ENCODE results near the gene CD22.
"Not testable (repeated sequence)": the region's sequence is repeated elsewhere in the genome, so short reads cannot be mapped to it uniquely, and the experiment has no call there.

CD22 gene

GRCh38 chr19:35328851-35329285, at the start of gene CD22:
Gene CD22, plus strand, starts transcription at chr19:35329187. Its CDS starts 2,854 bp downstream, at chr19:35332041.
- no peak for DNase-seq (ENCODE audit: low spot score)

GRCh38 chr19:35279374-35279773, 49.6 kb upstream of the CD22 start:
- DNase-seq (ENCODE audit: low spot score) = no peak

GRCh38 chr19:35279985-35280821, 48.8 kb upstream of the CD22 start:
- DNase-seq (ENCODE audit: low spot score) = no peak

GRCh38 chr19:35281303-35281702, 47.7 kb upstream of the CD22 start:
- DNase-seq (ENCODE audit: low spot score) = no peak

- DNase-seq (ENCODE audit: low spot score) = no peak
Measured at GRCh38 chr19:35284153-35285094, 44.6 kb upstream of the CD22 start.

- DNase-seq (ENCODE audit: low spot score) = no peak
Measured at GRCh38 chr19:35285095-35285449, 43.9 kb upstream of the CD22 start.

GRCh38 chr19:35285465-35285864, 43.5 kb upstream of the CD22 start:
- not testable (repeated sequence) for DNase-seq (ENCODE audit: low spot score)

- not testable (repeated sequence) for DNase-seq (ENCODE audit: low spot score)
Measured at GRCh38 chr19:35286101-35286500, 42.9 kb upstream of the CD22 start.

GRCh38 chr19:35287713-35288112, 41.3 kb upstream of the CD22 start:
- DNase-seq (ENCODE audit: low spot score) = no peak

GRCh38 chr19:35288331-35288730, 40.7 kb upstream of the CD22 start:
- DNase-seq (ENCODE audit: low spot score) = no peak

GRCh38 chr19:35288906-35289305, 40.1 kb upstream of the CD22 start:
- DNase-seq (ENCODE audit: low spot score) = no peak

- peak; percentile 29 for DNase-seq (ENCODE audit: low spot score)
Measured at GRCh38 chr19:35290381-35291127, 38.4 kb upstream of the CD22 start.

GRCh38 chr19:35291259-35291658, 37.7 kb upstream of the CD22 start:
- no peak for DNase-seq (ENCODE audit: low spot score)

- DNase-seq (ENCODE audit: low spot score) = peak; percentile 24
Measured at GRCh38 chr19:35291916-35292315, 37.1 kb upstream of the CD22 start, which contains the start of gene MAG. Gene MAG, plus strand, starts transcription at chr19:35292161. Its CDS starts 3,248 bp downstream, at chr19:35295409.

GRCh38 chr19:35292421-35293362, 36.3 kb upstream of the CD22 start:
- no peak for DNase-seq (ENCODE audit: low spot score)

GRCh38 chr19:35293363-35293739, 35.6 kb upstream of the CD22 start:
- peak; percentile 30 for DNase-seq (ENCODE audit: low spot score)

GRCh38 chr19:35293808-35294207, 35.2 kb upstream of the CD22 start:
- DNase-seq (ENCODE audit: low spot score) = peak; percentile 33

- DNase-seq (ENCODE audit: low spot score) = no peak
Measured at GRCh38 chr19:35294328-35294727, 34.7 kb upstream of the CD22 start.

GRCh38 chr19:35294859-35295791, 33.9 kb upstream of the CD22 start:
- DNase-seq (ENCODE audit: low spot score) = peak; percentile 33
